ENCODE measurements around the gene MAG. TPM values are rescaled to one million over a fixed set of nuclear protein-coding genes. Genes with fewer than 3 reads are reported as not detected.

MAG gene
- total RNA-seq, 1 donor from 2014 or later, result not detected

GRCh38 chr19:35337097-35337983 lies 45.4 kb downstream of the MAG start:
- Mint-ChIP-seq H3K4me1 (ENCODE audit: unreplicated experiment) (no peaks in the 10 kb centered on the region), H3K27ac (ENCODE audit: unreplicated experiment) (no peak overlapping the region), H3K36me3 (ENCODE audit: low read depth, unreplicated experiment) (no peaks in the 10 kb centered on the region), H3K4me3 (ENCODE audit: unreplicated experiment) (no peak overlapping the region), H3K27me3 (ENCODE audit: unreplicated experiment) (no peaks in the 10 kb centered on the region), H3K9me3 (ENCODE audit: unreplicated experiment) (no peaks in the 10 kb centered on the region)
- no peak for DNase-seq (ENCODE audit: low spot score)
- no peak for TF ChIP-seq CTCF (IDR thresholded peaks at IDR 0.05; ENCODE audit: unreplicated experiment)

- no peak for DNase-seq (ENCODE audit: low spot score)
- Mint-ChIP-seq H3K4me3 (ENCODE audit: unreplicated experiment) (no peak overlapping the region), H3K4me1 (ENCODE audit: unreplicated experiment) (no peaks in the 10 kb centered on the region), H3K9me3 (ENCODE audit: unreplicated experiment) (no peaks in the 10 kb centered on the region), H3K27me3 (ENCODE audit: unreplicated experiment) (no peaks in the 10 kb centered on the region), H3K27ac (ENCODE audit: unreplicated experiment) (no peak overlapping the region), H3K36me3 (ENCODE audit: low read depth, unreplicated experiment) (no peaks in the 10 kb centered on the region)
- no peak for TF ChIP-seq CTCF (IDR thresholded peaks at IDR 0.05; ENCODE audit: unreplicated experiment)
These were observed 46.0 kb downstream of the MAG start for GRCh38 chr19:35337984-35338296.

GRCh38 chr19:35340431-35340830 lies 48.5 kb downstream of the MAG start:
- Mint-ChIP-seq H3K36me3 (ENCODE audit: low read depth, unreplicated experiment) (no peaks in the 10 kb centered on the region), H3K27me3 (ENCODE audit: unreplicated experiment) (peaks cover 4% of the 10 kb centered on the region), H3K9me3 (ENCODE audit: unreplicated experiment) (no peaks in the 10 kb centered on the region), H3K4me3 (ENCODE audit: unreplicated experiment) (no peak overlapping the region), H3K27ac (ENCODE audit: unreplicated experiment) (no peak overlapping the region), H3K4me1 (ENCODE audit: unreplicated experiment) (no peaks in the 10 kb centered on the region)
- no peak for TF ChIP-seq CTCF (IDR thresholded peaks at IDR 0.05; ENCODE audit: unreplicated experiment)
- no peak for DNase-seq (ENCODE audit: low spot score)

GRCh38 chr19:35341006-35341405 lies 49.0 kb downstream of the MAG start:
- Mint-ChIP-seq H3K27me3 (ENCODE audit: unreplicated experiment) (peaks cover 4% of the 10 kb centered on the region), H3K27ac (ENCODE audit: unreplicated experiment) (no peak overlapping the region), H3K9me3 (ENCODE audit: unreplicated experiment) (no peaks in the 10 kb centered on the region), H3K4me3 (ENCODE audit: unreplicated experiment) (no peak overlapping the region), H3K4me1 (ENCODE audit: unreplicated experiment) (no peaks in the 10 kb centered on the region), H3K36me3 (ENCODE audit: low read depth, unreplicated experiment) (no peaks in the 10 kb centered on the region)
- no peak for TF ChIP-seq CTCF (IDR thresholded peaks at IDR 0.05; ENCODE audit: unreplicated experiment)
- no peak for DNase-seq (ENCODE audit: low spot score)

- no peak for TF ChIP-seq CTCF (IDR thresholded peaks at IDR 0.05; ENCODE audit: unreplicated experiment)
- Mint-ChIP-seq H3K27ac (ENCODE audit: unreplicated experiment) (no peak overlapping the region), H3K9me3 (ENCODE audit: unreplicated experiment) (no peaks in the 10 kb centered on the region), H3K36me3 (ENCODE audit: low read depth, unreplicated experiment) (no peaks in the 10 kb centered on the region), H3K4me1 (ENCODE audit: unreplicated experiment) (no peaks in the 10 kb centered on the region), H3K4me3 (ENCODE audit: unreplicated experiment) (no peak overlapping the region), H3K27me3 (ENCODE audit: unreplicated experiment) (peaks cover 4% of the 10 kb centered on the region)
- no peak for DNase-seq (ENCODE audit: low spot score)
These were observed 49.7 kb downstream of the MAG start for GRCh38 chr19:35341565-35342225.
